ENCODE data around the gene BMAL1.
A peak's percentile ranks its signal among the peaks of the same experiment; 100 is the strongest.

BMAL1 gene

GRCh38 chr11:13358596-13359270, 81.1 kb downstream of the BMAL1 start:
- no peak for TF ChIP-seq CTCF (IDR thresholded peaks at IDR 0.05; ENCODE audit: extremely low read depth, insufficient read depth, missing control alignments)

GRCh38 chr11:13362596-13363109, 85.1 kb downstream of the BMAL1 start:
- TF ChIP-seq CTCF (IDR thresholded peaks at IDR 0.05; ENCODE audit: extremely low read depth, insufficient read depth, missing control alignments), result no peak
- in situ Hi-C loops (cut with MboI; ENCODE audit: low pct_unique_long_range_greater_than_20kb, low sequenced_read_pairs, unreplicated experiment), result no loop called here

More at GRCh38 chr11:13358596-13359270, 81.1 kb downstream of the BMAL1 start:
- no peak for DNase-seq (ENCODE audit: low spot score)
- in situ Hi-C loops (cut with MboI; ENCODE audit: low pct_unique_long_range_greater_than_20kb, low sequenced_read_pairs, unreplicated experiment), result no loop called here

GRCh38 chr11:13364388-13364787, 86.8 kb downstream of the BMAL1 start:
- no peak for TF ChIP-seq CTCF (IDR thresholded peaks at IDR 0.05; ENCODE audit: extremely low read depth, insufficient read depth, missing control alignments)
- in situ Hi-C loops (cut with MboI; ENCODE audit: low pct_unique_long_range_greater_than_20kb, low sequenced_read_pairs, unreplicated experiment), result no loop called here

More at GRCh38 chr11:13362596-13363109, 85.1 kb downstream of the BMAL1 start:
- DNase-seq (ENCODE audit: low spot score), result no peak

GRCh38 chr11:13366266-13367026, 88.9 kb downstream of the BMAL1 start:
- no peak for TF ChIP-seq CTCF (IDR thresholded peaks at IDR 0.05; ENCODE audit: extremely low read depth, insufficient read depth, missing control alignments)
- DNase-seq (ENCODE audit: low spot score), result no peak

More at GRCh38 chr11:13364388-13364787, 86.8 kb downstream of the BMAL1 start:
- DNase-seq (ENCODE audit: low spot score), result no peak

GRCh38 chr11:13367115-13367514, 89.5 kb downstream of the BMAL1 start:
- in situ Hi-C loops (cut with MboI; ENCODE audit: low pct_unique_long_range_greater_than_20kb, low sequenced_read_pairs, unreplicated experiment), result no loop called here
- DNase-seq (ENCODE audit: low spot score), result no peak
- TF ChIP-seq CTCF (IDR thresholded peaks at IDR 0.05; ENCODE audit: extremely low read depth, insufficient read depth, missing control alignments), result peak; percentile 12

More at GRCh38 chr11:13366266-13367026, 88.9 kb downstream of the BMAL1 start:
- in situ Hi-C loops (cut with MboI; ENCODE audit: low pct_unique_long_range_greater_than_20kb, low sequenced_read_pairs, unreplicated experiment), result no loop called here

- in situ Hi-C loops (cut with MboI; ENCODE audit: low pct_unique_long_range_greater_than_20kb, low sequenced_read_pairs, unreplicated experiment), result no loop called here
- TF ChIP-seq CTCF (IDR thresholded peaks at IDR 0.05; ENCODE audit: extremely low read depth, insufficient read depth, missing control alignments), result no peak
- no peak for DNase-seq (ENCODE audit: low spot score)
Observed at GRCh38 chr11:13368041-13368446, 90.5 kb downstream of the BMAL1 start.
